SK-N-SH (cell line): Measurements from ENCODE around the gene ZNF599. TPM values are rescaled to one million over a fixed set of nuclear protein-coding genes. Genes with fewer than 3 reads are reported as not detected.

ENCODE experiments used
- CTCF ChIA-PET: fragments of 300-600, 350-600 bp; formaldehyde crosslinking; extraction: SDS; loops from one replicate; lab custom pipeline; 2021; lab: Yijun Ruan, JAX
- POLR2A ChIA-PET: fragments of 350-600 bp; sonication (Branson Sonifier 250); formaldehyde crosslinking; extraction: SDS; loops from one replicate; lab custom pipeline; 2020; ENCODE audit warnings: antibody characterized with exemption, inconsistent platforms; lab: Yijun Ruan, JAX
- DNase-seq: peaks from one replicate; pipeline ENCODE4 v3.0.0; 2012
- H2AFZ ChIP-seq: fragments of 200-600 bp; sonication (generic); 2 replicates; pipeline ENCODE4 v1.8.1; 2016; ENCODE audit warnings: antibody characterized with exemption, mild to moderate bottlenecking, low read depth
- H3F3A ChIP-seq: fragments of 200-600 bp; sonication (generic); replicated peaks from 2 replicates; pipeline ENCODE3; 2016; ENCODE audit warnings: antibody characterized with exemption, mild to moderate bottlenecking; ENCODE audit not compliant: insufficient read depth
- H3K27ac ChIP-seq, 2 experiments: fragments of 200-500 bp in 1 of 2; fragments of 200-600 bp in 1 of 2; sonication (Bioruptor generic) in 1 of 2; sonication (generic), shearing (Covaris generic) in 1 of 2; 2 replicates each; pipeline versions ENCODE4 v1.5.1 to v1.6.1; 2014 to 2016; ENCODE audit warnings: low read depth in 2 of 2, inconsistent platforms in 1 of 2, low read length in 1 of 2, mild to moderate bottlenecking in 1 of 2, mixed read lengths in 1 of 2
- H3K27me3 ChIP-seq: fragments of 200-600 bp; sonication (generic), shearing (Covaris generic); 2 replicates; pipeline ENCODE4 v1.6.1; 2016; ENCODE audit warnings: mixed run types; ENCODE audit not compliant: insufficient read depth
- H3K36me3 ChIP-seq, 2 experiments: fragments of 200-500 bp in 1 of 2; fragments of 200-600 bp in 1 of 2; sonication (Bioruptor generic) in 1 of 2; sonication (generic) in 1 of 2; replicated peaks in 1 of 2; 2 replicates each; pipeline versions ENCODE3 to v1.5.1; 2014 to 2016; ENCODE audit warnings: low read length in 1 of 2, mild to moderate bottlenecking in 1 of 2; ENCODE audit not compliant: insufficient read depth in 2 of 2, control insufficient read depth in 1 of 2
- H3K4me1 ChIP-seq, 2 experiments: fragments of 200-500 bp in 1 of 2; fragments of 200-600 bp in 1 of 2; sonication (Bioruptor generic) in 1 of 2; sonication (generic), shearing (Covaris generic) in 1 of 2; 2 replicates each; pipeline versions ENCODE4 v1.5.1 to v1.6.1; 2014 to 2016; ENCODE audit warnings: low read depth in 1 of 2, low read length in 1 of 2, mixed run types in 1 of 2; ENCODE audit not compliant: insufficient read depth in 2 of 2, control insufficient read depth in 1 of 2
- H3K4me2 ChIP-seq: fragments of 200-600 bp; sonication (generic), shearing (Covaris generic); 2 replicates; pipeline ENCODE4 v1.6.1; 2017; ENCODE audit warnings: mixed run types
- H3K4me3 ChIP-seq, 2 experiments: fragments of 200-500 bp in 1 of 2; fragments of 200-600 bp in 1 of 2; sonication (Bioruptor generic) in 1 of 2; sonication (generic), shearing (Covaris generic) in 1 of 2; 2 replicates each; pipeline versions ENCODE4 v1.5.1 to v1.8.1; 2014 to 2016; ENCODE audit warnings: low read depth in 2 of 2, inconsistent platforms in 1 of 2, low read length in 1 of 2, mild to moderate bottlenecking in 1 of 2, mixed read lengths in 1 of 2, moderate library complexity in 1 of 2
- H3K79me2 ChIP-seq: fragments of 200-600 bp; sonication (generic); 2 replicates; pipeline ENCODE4 v1.8.1; 2017; ENCODE audit warnings: mild to moderate bottlenecking; ENCODE audit not compliant: insufficient read depth
- H3K9ac ChIP-seq: fragments of 200-600 bp; sonication (generic); 2 replicates; pipeline ENCODE4 v1.6.1; 2017; ENCODE audit warnings: mixed run types
- H3K9me2 ChIP-seq: fragments of 200-600 bp; sonication (generic); 2 replicates; pipeline ENCODE4 v1.6.1; 2017; ENCODE audit warnings: mixed run types
- H3K9me3 ChIP-seq: fragments of 200-600 bp; sonication (generic); 2 replicates; pipeline ENCODE4 v1.6.1; 2017; ENCODE audit warnings: mixed run types, mild to moderate bottlenecking, moderate library complexity
- H4K20me1 ChIP-seq: fragments of 200-600 bp; sonication (generic); 2 replicates; pipeline ENCODE4 v1.6.1; 2017; ENCODE audit warnings: mild to moderate bottlenecking, mixed run types; ENCODE audit not compliant: insufficient read depth
- EP300 ChIP-seq, 2 experiments: IDR thresholded peaks; 2 replicates each; pipeline versions ENCODE4 v1.4.0 to v1.6.1; 2012; ENCODE audit warnings: borderline replicate concordance in 1 of 2, low read depth in 1 of 2, low read length in 1 of 2
- FOXJ3 ChIP-seq: sonication (generic); formaldehyde crosslinking; IDR thresholded peaks from 2 replicates; pipeline ENCODE4 v1.5.1; 2020; ENCODE audit warnings: mild to moderate bottlenecking, missing genetic modification reagents
- GATA2 ChIP-seq: sonication (generic); formaldehyde crosslinking; IDR thresholded peaks from 2 replicates; pipeline ENCODE4 v1.5.0; 2020; ENCODE audit warnings: mild to moderate bottlenecking, missing genetic modification reagents
- IRF3 ChIP-seq: fragments of 150-350 bp; IDR thresholded peaks from 2 replicates; pipeline ENCODE4 v1.6.1; 2016; ENCODE audit warnings: mild to moderate bottlenecking, low read depth, low read length
- JUND ChIP-seq: IDR thresholded peaks from 2 replicates; pipeline ENCODE4 v1.4.0; 2012
- MEF2A ChIP-seq: IDR thresholded peaks from 2 replicates; pipeline ENCODE4 v1.4.0; 2012; ENCODE audit warnings: low read depth, borderline replicate concordance
- MXI1 ChIP-seq: IDR thresholded peaks from 2 replicates; pipeline ENCODE4 v1.6.1; 2012; ENCODE audit warnings: mild to moderate bottlenecking, low read depth, low read length, improper control_type of control experiment
- NFIC ChIP-seq: IDR thresholded peaks from 2 replicates; pipeline ENCODE4 v1.4.0; 2012; ENCODE audit warnings: borderline replicate concordance
- NRF1 ChIP-seq: IDR thresholded peaks from 2 replicates; pipeline ENCODE4 v1.6.1; 2012; ENCODE audit warnings: low read depth, mild to moderate bottlenecking, low read length
- PBX3 ChIP-seq: IDR thresholded peaks from 2 replicates; pipeline ENCODE4; 2012
- RAD21 ChIP-seq: IDR thresholded peaks from 2 replicates; pipeline ENCODE4 v1.6.1; 2012; ENCODE audit warnings: mild to moderate bottlenecking, low read length
- RCOR1 ChIP-seq: fragments of 150-350 bp; IDR thresholded peaks from 2 replicates; pipeline ENCODE4 v1.6.1; 2017; ENCODE audit warnings: antibody characterized with exemption, low read length
- REST ChIP-seq: IDR thresholded peaks from 2 replicates; pipeline ENCODE4 v1.6.1; 2012; ENCODE audit warnings: mild to moderate bottlenecking, low read depth, low read length, moderate library complexity
- RFX5 ChIP-seq: IDR thresholded peaks from 2 replicates; pipeline ENCODE4 v1.6.1; 2012; ENCODE audit warnings: mild to moderate bottlenecking, improper control_type of control experiment, low read length
- RXRA ChIP-seq: IDR thresholded peaks from 2 replicates; pipeline ENCODE4 v1.4.0; 2012; ENCODE audit warnings: low read depth, mild to moderate bottlenecking, borderline replicate concordance
- SIN3A ChIP-seq: IDR thresholded peaks from 2 replicates; pipeline ENCODE4 v1.6.1; 2012; ENCODE audit warnings: low read depth, mild to moderate bottlenecking, low read length, moderate library complexity, borderline replicate concordance
- SMC3 ChIP-seq: IDR thresholded peaks from 2 replicates; pipeline ENCODE4 v1.6.1; 2012; ENCODE audit warnings: low read depth, low read length, improper control_type of control experiment
- TAF1 ChIP-seq: IDR thresholded peaks from 2 replicates; pipeline ENCODE4 v1.6.1; 2012; ENCODE audit warnings: low read depth, mild to moderate bottlenecking, low read length, moderate library complexity, borderline replicate concordance
- TEAD4 ChIP-seq: IDR thresholded peaks from 2 replicates; pipeline ENCODE4 v1.4.0; 2012; ENCODE audit warnings: mild to moderate bottlenecking, borderline replicate concordance; ENCODE audit not compliant: insufficient read depth
- USF1 ChIP-seq: IDR thresholded peaks from 2 replicates; pipeline ENCODE4 v1.4.0; 2012; ENCODE audit warnings: low read depth, borderline replicate concordance
- USF2 ChIP-seq: fragments of 150-350 bp; IDR thresholded peaks from 2 replicates; pipeline ENCODE4 v1.6.1; 2017; ENCODE audit warnings: antibody characterized with exemption, low read length, low read depth, borderline replicate concordance
- ZBTB33 ChIP-seq: IDR thresholded peaks from 2 replicates; pipeline ENCODE4 v1.4.0; 2012; ENCODE audit warnings: low read depth, borderline replicate concordance
- WGBS: methylation state at CpG from one replicate; pipeline ENCODE4 v1.1.6; 2017; ENCODE audit warnings: low lambda C conversion rate; 5-methylcytosine and 5-hydroxymethylcytosine counted together
- polyA plus RNA-seq, 3 experiments: library from polyadenylated mRNA; depleted of rRNA; stranded (reverse); fragments of >200 nt; gene quantifications; 2 replicates each; pipeline ENCODE4 v1.2.3, GENCODE V29; 2012

The ZNF599 gene
- polyA plus RNA-seq, 1 of the 3 experiments (the other 2 are of a cell fraction) = 17.9 TPM

- Histone ChIP-seq H3K79me2 (no peaks in the 10 kb centered on the region), H3K9me2 (no peaks in the 10 kb centered on the region), H4K20me1 (no peaks in the 10 kb centered on the region), H3K4me3 (peak overlapping the region in 1 of 2 experiments; percentile 21; a peak in 2 of 4 replicates), H3K36me3 (no peaks in the 10 kb centered on the region), H3K27ac (no peak overlapping the region), H3K9ac (no peak overlapping the region), H3K4me2 (no peak overlapping the region), H3K4me1 (no peaks in the 10 kb centered on the region), H3K27me3 (no peaks in the 10 kb centered on the region), H3F3A (no peaks in the 10 kb centered on the region), H2AFZ (0 out of 2 replicates have a peak overlapping the region, but pooled peaks have one; percentile 14), H3K9me3 (no peaks in the 10 kb centered on the region)
- 29% methylated on average over 11 of the region's 11 CpGs for WGBS
- peak; percentile 55 for DNase-seq
- ChIA-PET CTCF (interaction anchor here (0.6 to 7.1 kb wide), 34 partner anchors 9 to 1307 kb away, joined by 3 to 73 read pairs (median 4); partner anchors contain the start of gene ZNF302), POLR2A (interaction anchor here (0.7 kb wide), 1 partner anchor 15 kb away, joined by 5 read pairs; no protein-coding TSS in a partner anchor)
- TF ChIP-seq NRF1 (no peak), RAD21 (peak; percentile 87), SIN3A (no peak), RXRA (no peak), RFX5 (no peak), SMC3 (peak; percentile 73), EP300 (IDR thresholded peaks at IDR 0.05; ENCODE audit: borderline replicate concordance in 1 of 2, low read depth in 1 of 2, low read length in 1 of 2) (no peak), JUND (no peak), PBX3 (no peak), GATA2 (CRISPR knock-in tag) (no peak), USF1 (no peak), ZBTB33 (no peak), TEAD4 (no peak), NFIC (no peak), REST (no peak), MXI1 (peak; percentile 67; the same call in 1 of the 2 replicates), MEF2A (no peak), TAF1 (no peak), USF2 (no peak), IRF3 (no peak), RCOR1 (no peak), FOXJ3 (CRISPR knock-in tag) (no peak)
Measured at GRCh38 chr19:34712395-34713261, 60.4 kb downstream of the ZNF599 start.
